PC-9 (cell line): Measurements from ENCODE around the gene SRMS. TPM values are rescaled to one million over a fixed set of nuclear protein-coding genes. Genes with fewer than 3 reads are reported as not detected.

Experiments used
- BruUV-seq: library from RNA; stranded (reverse); fragments of 400-500 nt; replicated peaks from 2 replicates; lab custom pipeline; 2021; lab: Mats Ljungman, UMichigan
- CTCF ChIA-PET: fragments of 300-600 bp; sonication (Branson Sonifier 250); formaldehyde crosslinking; loops from one replicate; lab custom pipeline; 2022; ENCODE audit warnings: antibody characterized with exemption; lab: Charles Lee
- POLR2A ChIA-PET: fragments of 300-600 bp; sonication (Branson Sonifier 250); formaldehyde crosslinking; loops from one replicate; lab custom pipeline; 2022; ENCODE audit warnings: antibody characterized with exemption; ENCODE audit not compliant: unreplicated experiment; lab: Charles Lee
- DNase-seq, 2 experiments: peaks; one replicate each; pipeline versions ENCODE4 v3.0.0 to v3.0.0-alpha.2; 2015 to 2022; ENCODE audit warnings: mixed read lengths in 1 of 2
- H2AFZ ChIP-seq: fragments of 200-600 bp; sonication (generic); 2 replicates; pipeline ENCODE4 v1.8.1; 2017; ENCODE audit warnings: antibody characterized with exemption
- H3F3A ChIP-seq: fragments of 200-600 bp; sonication (generic); 2 replicates; pipeline ENCODE4 v1.8.1; 2017; ENCODE audit warnings: antibody characterized with exemption, mild to moderate bottlenecking, low read depth; ENCODE audit not compliant: insufficient read depth
- H3K27ac ChIP-seq: fragments of 200-600 bp; sonication (generic); 2 replicates; pipeline ENCODE4 v1.6.1; 2016; ENCODE audit warnings: mixed run types
- H3K27me3 ChIP-seq: fragments of 200-600 bp; sonication (generic); 2 replicates; pipeline ENCODE4 v1.6.1; 2016; ENCODE audit warnings: low read depth, mixed run types; ENCODE audit not compliant: insufficient read depth
- H3K36me3 ChIP-seq: fragments of 200-600 bp; sonication (generic); 2 replicates; pipeline ENCODE4 v1.6.1; 2016; ENCODE audit warnings: low read depth, mixed run types
- H3K4me1 ChIP-seq: fragments of 200-600 bp; sonication (generic); replicated peaks from 2 replicates; pipeline ENCODE4 v1.6.1; 2016; ENCODE audit warnings: mixed run types; ENCODE audit not compliant: insufficient read depth
- H3K4me2 ChIP-seq: fragments of 200-600 bp; sonication (generic); 2 replicates; pipeline ENCODE4 v1.6.1; 2017; ENCODE audit warnings: mixed run types
- H3K4me3 ChIP-seq: fragments of 200-600 bp; sonication (generic); 2 replicates; pipeline ENCODE4 v1.6.1; 2016; ENCODE audit warnings: mixed run types
- H3K79me2 ChIP-seq: fragments of 200-600 bp; sonication (generic); 2 replicates; pipeline ENCODE4 v1.6.1; 2017; ENCODE audit warnings: low read depth, mixed run types
- H3K9me2 ChIP-seq: fragments of 200-600 bp; sonication (generic); 2 replicates; pipeline ENCODE4 v1.8.1; 2017; ENCODE audit warnings: mild to moderate bottlenecking; ENCODE audit not compliant: insufficient read depth
- H3K9me3 ChIP-seq: fragments of 200-600 bp; sonication (generic); 2 replicates; pipeline ENCODE4 v1.8.1; 2016; ENCODE audit warnings: low read depth; ENCODE audit not compliant: insufficient read depth
- H4K20me1 ChIP-seq: fragments of 200-600 bp; sonication (generic); 2 replicates; pipeline ENCODE4 v1.8.1; 2017; ENCODE audit not compliant: insufficient read depth
- CTCF ChIP-seq: fragments of 200-600 bp; sonication (generic); conservative IDR thresholded peaks from 2 replicates; pipeline ENCODE4 v1.6.1; 2017; ENCODE audit warnings: mixed run types, antibody characterized with exemption, mild to moderate bottlenecking, moderate library complexity
- EZH2 ChIP-seq: fragments of 200-600 bp; sonication (generic); IDR thresholded peaks from 2 replicates; pipeline ENCODE4 v1.8.0; 2017; ENCODE audit warnings: antibody characterized with exemption, low read depth
- intact Hi-C: fragments of 100-400 bp; cut with micrococcal nuclease; formaldehyde crosslinking; loops from one replicate; pipeline ENCODE4 v1.10.0; 2022; ENCODE audit not compliant: unreplicated experiment
- total RNA-seq: library from RNA; stranded (reverse); gene quantifications from 2 replicates; pipeline ENCODE4 v1.2.3, GENCODE V29; 2021

Gene SRMS
- total RNA-seq, 1 experiment from 2014 or later, result 1.2 TPM

GRCh38 chr20:63543131-63543530 lies 4.4 kb downstream of the SRMS start:
- Histone ChIP-seq H2AFZ (no peak overlapping the region), H3K27me3 (no peaks in the 10 kb centered on the region), H3K27ac (no peak overlapping the region), H4K20me1 (no peaks in the 10 kb centered on the region), H3K4me1 (peaks cover 75% of the 10 kb centered on the region), H3F3A (peaks cover 33% of the 10 kb centered on the region; the same call in 1 of the 2 replicates), H3K36me3 (no peaks in the 10 kb centered on the region), H3K79me2 (no peaks in the 10 kb centered on the region), H3K4me2 (peak overlapping the region; percentile 97), H3K9me3 (no peaks in the 10 kb centered on the region), H3K9me2 (no peaks in the 10 kb centered on the region), H3K4me3 (peak overlapping the region; percentile 48; the same call in 1 of the 2 replicates)
- POLR2A ChIA-PET, result no interaction called here
- CTCF ChIA-PET, result interaction anchor here (0.6 kb wide), 1 partner anchor 19 kb away, joined by 4 read pairs; no protein-coding TSS in a partner anchor
- no TSS peak for BruUV-seq
- TF ChIP-seq EZH2 (no peak), CTCF (no peak)
- no peak for DNase-seq
- intact Hi-C loops, result no loop called here

- intact Hi-C loops, result no loop called here
- BruUV-seq, result no TSS peak
- TF ChIP-seq CTCF, result no peak
- TF ChIP-seq EZH2, result no peak
- no peak for DNase-seq
- H3K27ac ChIP-seq, result no peak overlapping the region; the same call in 1 of the 2 replicates
- ChIA-PET CTCF (no interaction called here), POLR2A (no interaction called here)
- H2AFZ ChIP-seq, result no peak overlapping the region
- no peaks in the 10 kb centered on the region for H3K9me2 ChIP-seq
- H4K20me1 ChIP-seq, result no peaks in the 10 kb centered on the region
- H3K4me1 ChIP-seq, result peaks cover 71% of the 10 kb centered on the region
- no peaks in the 10 kb centered on the region for H3K79me2 ChIP-seq
- H3K4me2 ChIP-seq, result peak overlapping the region; percentile 97
- no peaks in the 10 kb centered on the region for H3K9me3 ChIP-seq
- no peaks in the 10 kb centered on the region for H3K36me3 ChIP-seq
- H3K4me3 ChIP-seq, result peak overlapping the region; percentile 48; the same call in 1 of the 2 replicates
- peaks cover 33% of the 10 kb centered on the region; the same call in 1 of the 2 replicates for H3F3A ChIP-seq
- H3K27me3 ChIP-seq, result no peaks in the 10 kb centered on the region
These were observed 4.9 kb downstream of the SRMS start for GRCh38 chr20:63542696-63543095.

- TSS peak; percentile 40 for BruUV-seq
- CTCF ChIA-PET, result no interaction called here
- POLR2A ChIA-PET, result interaction anchor here (0.6 kb wide), 2 partner anchors 169 to 521 kb away, joined by 4 to 11 read pairs; partner anchors contain the start of gene TCEA2
- peak overlapping the region; percentile 48 for H3K4me3 ChIP-seq
- no peaks in the 10 kb centered on the region for H4K20me1 ChIP-seq
- peaks cover 66% of the 10 kb centered on the region for H3K4me1 ChIP-seq
- H3K79me2 ChIP-seq, result no peaks in the 10 kb centered on the region
- peak overlapping the region; percentile 97 for H3K4me2 ChIP-seq
- H3K27me3 ChIP-seq, result no peaks in the 10 kb centered on the region
- intact Hi-C loops, result no loop called here
- DNase-seq, result peak; percentile 63
- H3K27ac ChIP-seq, result peak overlapping the region; percentile 28
- no peak for TF ChIP-seq CTCF
- no peak for TF ChIP-seq EZH2
- no peak overlapping the region for H2AFZ ChIP-seq
- H3K9me3 ChIP-seq, result no peaks in the 10 kb centered on the region
- no peaks in the 10 kb centered on the region for H3K9me2 ChIP-seq
- H3K36me3 ChIP-seq, result no peaks in the 10 kb centered on the region
- peaks cover 33% of the 10 kb centered on the region; the same call in 1 of the 2 replicates for H3F3A ChIP-seq
These were observed 5.5 kb downstream of the SRMS start for GRCh38 chr20:63542031-63542559.
